HepG2 (cell line): ENCODE data around the gene RNU7-1. TPM values are rescaled to one million over a fixed set of nuclear protein-coding genes. Genes with fewer than 3 reads are reported as not detected.

Experiments
- ATAC-seq: fragments of 200-7000 bp; cut with Tn5 transposase; 3 replicates; pipeline ENCODE4 v1.9.1; 2020; ENCODE audit warnings: mild to moderate bottlenecking, moderate library complexity
- BruUV-seq: library from RNA; stranded (reverse); fragments of 400-500 nt; replicated peaks from 2 replicates; lab custom pipeline; 2021; lab: Mats Ljungman, UMichigan
- CTCF ChIA-PET: fragments of 300-600 bp; formaldehyde crosslinking; extraction: SDS; loops from one replicate; lab custom pipeline; 2021; ENCODE audit warnings: low total read pairs, inconsistent platforms, low intra/inter-chr PET ratio; lab: Yijun Ruan, JAX
- POLR2A ChIA-PET: fragments of 350-600 bp; sonication (Branson Sonifier 250); formaldehyde crosslinking; loops from one replicate; lab custom pipeline; 2020; ENCODE audit warnings: antibody characterized with exemption, inconsistent platforms; lab: Yijun Ruan, JAX
- DNase-seq: peaks from one replicate; pipeline ENCODE4 v3.0.0-alpha.2; 2015; ENCODE audit warnings: low spot score
- FAIRE-seq: peaks from 3 replicates; lab custom pipeline; 2011; peaks lifted over from hg19 to GRCh38; lab: Jason Lieb, UNC
- H2AFZ ChIP-seq: one replicate; pipeline ENCODE4 v1.6.1; 2011; ENCODE audit warnings: low read length, inconsistent platforms
- H3K27ac ChIP-seq: fragments of 300-600 bp; 3 replicates; pipeline ENCODE4 v1.8.0; 2011; ENCODE audit warnings: mixed run types, mild to moderate bottlenecking, mixed read lengths, low read length, inconsistent platforms; ENCODE audit not compliant: insufficient read depth; ENCODE audit errors: extremely low read length
- H3K27me3 ChIP-seq, 2 experiments: fragments of 200-600 bp in 1 of 2; 2 replicates in 1 of 2; 3 replicates in 1 of 2; pipeline versions ENCODE4 v1.6.0 to v1.8.0; 2011; ENCODE audit warnings: low read length in 2 of 2, mild to moderate bottlenecking in 2 of 2, moderate library complexity in 2 of 2, inconsistent platforms in 1 of 2; ENCODE audit not compliant: insufficient read depth in 2 of 2, control insufficient read depth in 1 of 2
- H3K36me3 ChIP-seq, 2 experiments: fragments of 200-600 bp in 1 of 2; replicated peaks in 1 of 2; 2 replicates in 1 of 2; 3 replicates in 1 of 2; pipeline versions ENCODE4 v1.5.1 to v1.8.0; 2011; ENCODE audit warnings: low read length in 2 of 2, inconsistent platforms in 1 of 2; ENCODE audit not compliant: insufficient read depth in 2 of 2, control insufficient read depth in 1 of 2
- H3K4me1 ChIP-seq: 2 replicates; pipeline ENCODE4 v1.5.1; 2012; ENCODE audit warnings: low read length, inconsistent platforms; ENCODE audit not compliant: insufficient read depth
- H3K4me2 ChIP-seq: 2 replicates; pipeline ENCODE4 v1.6.0; 2011; ENCODE audit warnings: low read depth, low read length, inconsistent platforms
- H3K4me3 ChIP-seq, 3 experiments: fragments of 200-600 bp in 1 of 3; sonication (generic), shearing (Covaris generic) in 1 of 3; replicated peaks in 1 of 3; 2 replicates each; pipeline ENCODE4 v1.5.1; 2011 to 2016; ENCODE audit warnings: low read length in 3 of 3, inconsistent platforms in 2 of 3, low read depth in 2 of 3, mild to moderate bottlenecking in 2 of 3, control low read depth in 1 of 3, mixed read lengths in 1 of 3; ENCODE audit not compliant: insufficient read depth in 1 of 3
- H3K79me2 ChIP-seq: one replicate; pipeline ENCODE4 v1.6.1; 2011; ENCODE audit warnings: low read length, inconsistent platforms; ENCODE audit not compliant: insufficient read depth
- H3K9ac ChIP-seq: 2 replicates; pipeline ENCODE4 v1.6.0; 2011; ENCODE audit warnings: mild to moderate bottlenecking, low read depth, low read length, inconsistent platforms; ENCODE audit not compliant: insufficient read depth
- H3K9me3 ChIP-seq: 2 replicates; pipeline ENCODE4 v1.5.1; 2012; ENCODE audit warnings: mild to moderate bottlenecking, low read length
- H4K20me1 ChIP-seq: 2 replicates; pipeline ENCODE4 v1.6.0; 2011; ENCODE audit warnings: inconsistent platforms, mild to moderate bottlenecking, low read length, moderate library complexity; ENCODE audit not compliant: insufficient read depth
- ATAD3A ChIP-seq: sonication (generic); formaldehyde crosslinking; IDR thresholded peaks from 2 replicates; pipeline ENCODE4 v1.4.0; 2020; ENCODE audit warnings: missing genetic modification reagents
- POLR2A ChIP-seq, 2 experiments: IDR thresholded peaks; 2 replicates each; pipeline ENCODE4 v1.6.1; 2011; ENCODE audit warnings: low read depth in 2 of 2, low read length in 2 of 2, mild to moderate bottlenecking in 1 of 2, moderate library complexity in 1 of 2; ENCODE audit not compliant: insufficient read depth in 1 of 2
- ZBTB38 ChIP-seq: sonication (generic); formaldehyde crosslinking; IDR thresholded peaks from 2 replicates; pipeline ENCODE4 v1.5.1; 2020; ENCODE audit warnings: mild to moderate bottlenecking, missing genetic modification reagents
- ZNF326 ChIP-seq: sonication (generic); formaldehyde crosslinking; IDR thresholded peaks from 2 replicates; pipeline ENCODE4 v1.4.0; 2020; ENCODE audit warnings: missing genetic modification reagents, borderline replicate concordance
- ZNF557 ChIP-seq: sonication (generic); formaldehyde crosslinking; IDR thresholded peaks from 2 replicates; pipeline ENCODE4 v1.4.0; 2020; ENCODE audit warnings: missing genetic modification reagents
- WGBS: methylation state at CpG from one replicate; pipeline ENCODE4 v1.1.6; 2017; ENCODE audit warnings: low lambda C conversion rate; 5-methylcytosine and 5-hydroxymethylcytosine counted together
- in situ Hi-C: cut with HindIII; loops from 2 replicates; pipeline ENCODE4 v1.10.0; 2017; ENCODE audit warnings: low pct_unique_long_range_greater_than_20kb; ENCODE audit not compliant: extremely low pct_ligation_motif_present
- intact Hi-C: fragments of 100-400 bp; cut with micrococcal nuclease; formaldehyde crosslinking; loops from one replicate; pipeline ENCODE4 v1.10.0; 2022; ENCODE audit not compliant: unreplicated experiment
- polyA plus RNA-seq, 8 experiments: library from polyadenylated mRNA; depleted of rRNA in 3 of 8; stranded (reverse) in 7 of 8; unstranded in 1 of 8; fragments of >200 nt; fragmentation: Illumina TruSeq in 4 of 8; extraction: Trizol in 4 of 8; gene quantifications; 2 replicates each; pipeline versions ENCODE4 v1.2.1 to v1.2.3, GENCODE V29; 2011 to 2016; ENCODE audit warnings: low read depth in 4 of 8, missing spikeins in 1 of 8, mixed read lengths in 1 of 8; ENCODE audit not compliant: insufficient read depth in 1 of 8
- total RNA-seq, 5 experiments: library from RNA; depleted of rRNA; stranded (reverse); fragments of >200 nt; fragmentation: Illumina TruSeq; extraction: Trizol; gene quantifications; 2 replicates each; pipeline ENCODE4 v1.2.3, GENCODE V29; 2016; ENCODE audit warnings: low read depth in 1 of 5
- TF ChIP-seq, protein P1 (sequence below): sonication (generic); formaldehyde crosslinking; IDR thresholded peaks from 2 replicates; pipeline ENCODE4 v1.4.0; 2020; ENCODE audit warnings: missing genetic modification reagents

Gene RNU7-1
- total and polyA plus RNA-seq, 2 of the 13 experiments (the other 11 are each of a cell fraction or from before 2014, with no cell fraction given), result not detected

GRCh38 chr12:6917491-6918231 lies 26.0 kb upstream of the RNU7-1 start:
- TF ChIP-seq, protein P1, sequence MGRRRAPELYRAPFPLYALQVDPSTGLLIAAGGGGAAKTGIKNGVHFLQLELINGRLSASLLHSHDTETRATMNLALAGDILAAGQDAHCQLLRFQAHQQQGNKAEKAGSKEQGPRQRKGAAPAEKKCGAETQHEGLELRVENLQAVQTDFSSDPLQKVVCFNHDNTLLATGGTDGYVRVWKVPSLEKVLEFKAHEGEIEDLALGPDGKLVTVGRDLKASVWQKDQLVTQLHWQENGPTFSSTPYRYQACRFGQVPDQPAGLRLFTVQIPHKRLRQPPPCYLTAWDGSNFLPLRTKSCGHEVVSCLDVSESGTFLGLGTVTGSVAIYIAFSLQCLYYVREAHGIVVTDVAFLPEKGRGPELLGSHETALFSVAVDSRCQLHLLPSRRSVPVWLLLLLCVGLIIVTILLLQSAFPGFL (CRISPR knock-in tag), result no peak
- TF ChIP-seq POLR2A (IDR thresholded peaks at IDR 0.05; ENCODE audit: insufficient read depth in 1 of 2, low read depth in 2 of 2, low read length in 2 of 2) (no peak), ATAD3A (CRISPR knock-in tag) (no peak), ZNF326 (CRISPR knock-in tag) (no peak)
- intact Hi-C loops, result no loop called here
- Histone ChIP-seq H4K20me1 (no peaks in the 10 kb centered on the region), H3K4me1 (peaks cover 28% of the 10 kb centered on the region), H3K36me3 (peaks cover 5 to 36% of the 10 kb centered on the region in 2 experiments; a peak in 3 of 5 replicates), H3K79me2 (peaks cover 17% of the 10 kb centered on the region), H3K27me3 (no peaks in the 10 kb centered on the region), H3K4me2 (no peak overlapping the region), H3K9ac (no peak overlapping the region), H3K27ac (no peak overlapping the region), H3K4me3 (no peak overlapping the region), H2AFZ (no peak overlapping the region), H3K9me3 (no peaks in the 10 kb centered on the region)
- ChIA-PET POLR2A (no interaction called here), CTCF (no interaction called here)
- ATAC-seq (no peak), FAIRE-seq (no peak), DNase-seq (no peak)
- BruUV-seq, result no TSS peak
- in situ Hi-C loops, result no loop called here
- 94% methylated on average over 13 of the region's 14 CpGs for WGBS

DNA sequence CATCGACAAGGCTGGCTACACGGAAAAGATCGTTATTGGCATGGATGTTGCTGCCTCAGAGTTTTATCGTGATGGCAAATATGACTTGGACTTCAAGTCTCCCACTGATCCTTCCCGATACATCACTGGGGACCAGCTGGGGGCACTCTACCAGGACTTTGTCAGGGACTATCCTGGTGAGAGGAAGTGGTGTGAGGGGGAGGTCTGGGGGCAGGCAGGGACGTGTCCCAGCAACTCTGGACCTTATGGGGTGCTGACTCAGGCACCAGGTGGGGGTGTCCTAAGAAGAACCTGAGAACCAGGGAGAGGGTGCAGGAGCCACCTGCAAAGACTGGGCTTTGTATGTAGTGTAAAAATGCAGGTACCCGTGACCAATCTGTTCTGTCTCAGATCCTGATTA lies 24.0 kb upstream of the RNU7-1 start:
- no peak for ATAC-seq
- Histone ChIP-seq H3K9me3 (no peaks in the 10 kb centered on the region), H3K9ac (no peak overlapping the region), H3K27me3 (no peaks in the 10 kb centered on the region), H3K4me2 (no peak overlapping the region), H3K36me3 (peaks cover 5 to 36% of the 10 kb centered on the region in 2 experiments; a peak in 3 of 5 replicates), H2AFZ (no peak overlapping the region), H3K27ac (no peak overlapping the region), H3K4me1 (peaks cover 26% of the 10 kb centered on the region), H3K79me2 (peaks cover 15% of the 10 kb centered on the region), H4K20me1 (no peaks in the 10 kb centered on the region), H3K4me3 (no peak overlapping the region)
- POLR2A ChIA-PET, result no interaction called here
- 95% methylated on average over 7 of the region's 7 CpGs for WGBS
- no TSS peak for BruUV-seq
- no peak for DNase-seq
- intact Hi-C loops (no loop called here), in situ Hi-C loops (no loop called here)
- no peak for FAIRE-seq
- TF ChIP-seq ZBTB38 (CRISPR knock-in tag) (peak; percentile 23; the same call in 1 of the 2 replicates), ZNF557 (CRISPR knock-in tag) (no peak)
- CTCF ChIA-PET, result no interaction called here
